HepG2 (cell line): Measurements from ENCODE around the gene MON1A. TPM values are rescaled to one million over a fixed set of nuclear protein-coding genes. Genes with fewer than 3 reads are reported as not detected.

ENCODE experiments used
- HNF4G ChIP-seq, 2 experiments: sonication (generic) in 1 of 2; formaldehyde crosslinking in 1 of 2; IDR thresholded peaks; 2 replicates each; pipeline versions ENCODE4 v1.4.0 to v1.6.1; 2011 to 2020; ENCODE audit warnings: borderline replicate concordance in 2 of 2, low read depth in 2 of 2, mild to moderate bottlenecking in 2 of 2, low read length in 1 of 2, missing genetic modification reagents in 1 of 2, moderate library complexity in 1 of 2
- KDM2A ChIP-seq: sonication (generic); formaldehyde crosslinking; IDR thresholded peaks from 2 replicates; pipeline ENCODE4 v1.4.0; 2020; ENCODE audit warnings: low read depth, missing genetic modification reagents, borderline replicate concordance
- MEIS1 ChIP-seq: sonication (generic); formaldehyde crosslinking; IDR thresholded peaks from 2 replicates; pipeline ENCODE4 v1.9.0; 2021; ENCODE audit warnings: mild to moderate bottlenecking, missing genetic modification reagents, moderate library complexity, borderline replicate concordance
- MTA1 ChIP-seq: sonication (generic); formaldehyde crosslinking; IDR thresholded peaks from 2 replicates; pipeline ENCODE4 v1.4.0; 2020; ENCODE audit warnings: missing genetic modification reagents, mild to moderate bottlenecking, borderline replicate concordance
- PBX3 ChIP-seq: sonication (generic); formaldehyde crosslinking; IDR thresholded peaks from 2 replicates; pipeline ENCODE4 v1.8.1; 2023; ENCODE audit warnings: missing genetic modification reagents, inconsistent platforms, borderline replicate concordance
- SAP130 ChIP-seq: IDR thresholded peaks from 2 replicates; pipeline ENCODE4 v1.6.1; 2016; ENCODE audit warnings: low read depth
- SNAI1 ChIP-seq: sonication (generic); formaldehyde crosslinking; IDR thresholded peaks from 2 replicates; pipeline ENCODE4 v1.5.0; 2020; ENCODE audit warnings: mild to moderate bottlenecking, missing genetic modification reagents, borderline replicate concordance
- THAP9 ChIP-seq: sonication (generic); formaldehyde crosslinking; IDR thresholded peaks from 2 replicates; pipeline ENCODE4; 2020; ENCODE audit warnings: missing genetic modification reagents, mild to moderate bottlenecking, borderline replicate concordance
- XRCC5 ChIP-seq: fragments of 200-400 bp; formaldehyde crosslinking; optimal IDR thresholded peaks from 2 replicates; pipeline ENCODE3; 2017; ENCODE audit warnings: mild to moderate bottlenecking, low read length
- ZNF552 ChIP-seq: sonication (generic); formaldehyde crosslinking; IDR thresholded peaks from 2 replicates; pipeline ENCODE4 v1.9.0; 2022; ENCODE audit warnings: missing genetic modification reagents, mild to moderate bottlenecking, borderline replicate concordance
- ZNF577 ChIP-seq: sonication (generic); formaldehyde crosslinking; IDR thresholded peaks from 2 replicates; pipeline ENCODE4 v1.4.0; 2020; ENCODE audit warnings: mild to moderate bottlenecking, low read depth, missing genetic modification reagents, borderline replicate concordance
- ZNF644 ChIP-seq: IDR thresholded peaks from 2 replicates; pipeline ENCODE4 v1.6.1; 2016; ENCODE audit warnings: low read depth
- ZNF784 ChIP-seq: sonication (generic); formaldehyde crosslinking; IDR thresholded peaks from 2 replicates; pipeline ENCODE4 v1.5.1; 2020; ENCODE audit warnings: missing genetic modification reagents, mild to moderate bottlenecking, borderline replicate concordance
- polyA plus RNA-seq, 8 experiments: library from polyadenylated mRNA; depleted of rRNA in 3 of 8; stranded (reverse) in 7 of 8; unstranded in 1 of 8; fragments of >200 nt; fragmentation: Illumina TruSeq in 4 of 8; extraction: Trizol in 4 of 8; gene quantifications; 2 replicates each; pipeline versions ENCODE4 v1.2.1 to v1.2.3, GENCODE V29; 2011 to 2016; ENCODE audit warnings: low read depth in 4 of 8, missing spikeins in 1 of 8, mixed read lengths in 1 of 8; ENCODE audit not compliant: insufficient read depth in 1 of 8
- total RNA-seq, 5 experiments: library from RNA; depleted of rRNA; stranded (reverse); fragments of >200 nt; fragmentation: Illumina TruSeq; extraction: Trizol; gene quantifications; 2 replicates each; pipeline ENCODE4 v1.2.3, GENCODE V29; 2016; ENCODE audit warnings: low read depth in 1 of 5
- TF ChIP-seq, protein P1 (sequence below): sonication (generic); IDR thresholded peaks from 2 replicates; pipeline ENCODE4 v1.6.1; 2016; ENCODE audit warnings: low read depth, borderline replicate concordance
- TF ChIP-seq, protein P2 (sequence below): sonication (generic); formaldehyde crosslinking; IDR thresholded peaks from 2 replicates; pipeline ENCODE4 v1.5.0; 2020; ENCODE audit warnings: missing genetic modification reagents
- TF ChIP-seq, protein P3 (sequence below): IDR thresholded peaks from 2 replicates; pipeline ENCODE4 v1.6.1; 2012; ENCODE audit warnings: inconsistent platforms
- TF ChIP-seq, protein P4 (sequence below): sonication (generic); formaldehyde crosslinking; IDR thresholded peaks from 2 replicates; pipeline ENCODE4 v1.4.0; 2020; ENCODE audit warnings: missing genetic modification reagents, borderline replicate concordance

The MON1A gene
- total and polyA plus RNA-seq, 2 of the 13 experiments (the other 11 are each of a cell fraction or from before 2014, with no cell fraction given) = 4.6 to 9.0 TPM

DNA sequence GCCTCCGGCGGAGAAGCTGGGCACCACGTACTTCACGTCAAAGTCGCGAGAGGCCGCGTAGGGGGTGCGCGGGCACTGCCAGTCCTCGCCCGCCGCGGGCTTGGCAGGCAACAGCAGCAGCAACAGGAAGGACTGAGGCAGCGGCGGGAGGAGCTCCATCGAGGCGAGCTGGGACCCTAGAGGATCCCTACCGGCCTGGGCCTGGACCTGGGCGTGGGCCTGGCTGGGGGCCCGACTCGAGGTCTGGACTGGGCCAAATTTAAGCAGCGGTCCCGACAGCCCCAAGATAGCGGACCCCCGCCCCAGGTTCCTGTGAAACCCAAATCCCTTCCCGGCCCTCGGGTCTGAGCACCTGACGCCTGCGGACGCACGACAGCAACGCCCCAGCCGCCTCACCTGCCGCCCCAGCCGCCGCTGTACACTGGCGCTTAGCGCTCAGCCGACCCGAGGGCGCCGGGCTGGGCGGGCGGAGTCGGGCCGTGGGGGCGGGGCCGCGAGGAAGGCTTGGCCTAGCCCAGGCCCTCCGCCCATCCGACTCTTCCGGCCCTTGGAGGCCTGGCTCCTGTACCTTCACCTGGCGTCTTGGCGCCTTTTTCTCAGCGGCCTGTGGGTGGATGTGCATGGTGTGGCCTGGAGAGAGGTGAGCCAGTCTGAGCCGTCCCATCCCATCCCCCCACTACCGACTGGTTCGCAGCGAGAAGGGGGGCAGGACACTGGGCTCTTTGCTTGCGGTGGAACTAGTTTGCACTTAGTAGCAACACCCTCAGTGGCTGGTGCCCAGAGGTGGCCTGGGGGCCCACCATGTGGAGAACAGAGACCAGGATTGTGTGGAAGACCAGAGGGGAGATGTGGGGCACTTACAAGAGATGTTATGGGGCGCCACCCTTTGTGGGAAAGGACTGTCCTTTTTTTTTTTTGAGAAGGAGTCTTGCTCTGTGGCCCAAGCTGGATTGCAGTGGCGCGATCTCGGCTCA lies 25.9 kb downstream of the MON1A start, which contains the start of gene MST1R (continued):
- TF ChIP-seq ZNF552 (no peak), KDM2A (CRISPR knock-in tag) (no peak), SAP130 (CRISPR knock-in tag) (peak; percentile 59; the same call in 1 of the 2 replicates), PBX3 (CRISPR knock-in tag) (no peak), MTA1 (CRISPR knock-in tag) (no peak), MEIS1 (CRISPR knock-in tag) (no peak), THAP9 (no peak), ZNF784 (CRISPR knock-in tag) (no peak), HNF4G (IDR thresholded peaks at IDR 0.05; ENCODE audit: borderline replicate concordance, low read depth, low read length) (no peak), HNF4G (CRISPR knock-in tag; IDR thresholded peaks at IDR 0.05; ENCODE audit: borderline replicate concordance, low read depth) (no peak), XRCC5 (no peak), ZNF644 (CRISPR knock-in tag) (no peak), ZNF577 (CRISPR knock-in tag) (no peak), SNAI1 (CRISPR knock-in tag) (no peak)
- TF ChIP-seq, protein P1, sequence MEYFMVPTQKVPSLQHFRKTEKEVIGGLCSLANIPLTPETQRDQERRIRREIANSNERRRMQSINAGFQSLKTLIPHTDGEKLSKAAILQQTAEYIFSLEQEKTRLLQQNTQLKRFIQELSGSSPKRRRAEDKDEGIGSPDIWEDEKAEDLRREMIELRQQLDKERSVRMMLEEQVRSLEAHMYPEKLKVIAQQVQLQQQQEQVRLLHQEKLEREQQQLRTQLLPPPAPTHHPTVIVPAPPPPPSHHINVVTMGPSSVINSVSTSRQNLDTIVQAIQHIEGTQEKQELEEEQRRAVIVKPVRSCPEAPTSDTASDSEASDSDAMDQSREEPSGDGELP = no peak
- TF ChIP-seq, protein P2, sequence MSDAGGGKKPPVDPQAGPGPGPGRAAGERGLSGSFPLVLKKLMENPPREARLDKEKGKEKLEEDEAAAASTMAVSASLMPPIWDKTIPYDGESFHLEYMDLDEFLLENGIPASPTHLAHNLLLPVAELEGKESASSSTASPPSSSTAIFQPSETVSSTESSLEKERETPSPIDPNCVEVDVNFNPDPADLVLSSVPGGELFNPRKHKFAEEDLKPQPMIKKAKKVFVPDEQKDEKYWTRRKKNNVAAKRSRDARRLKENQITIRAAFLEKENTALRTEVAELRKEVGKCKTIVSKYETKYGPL (CRISPR knock-in tag) = no peak
- TF ChIP-seq, protein P3, sequence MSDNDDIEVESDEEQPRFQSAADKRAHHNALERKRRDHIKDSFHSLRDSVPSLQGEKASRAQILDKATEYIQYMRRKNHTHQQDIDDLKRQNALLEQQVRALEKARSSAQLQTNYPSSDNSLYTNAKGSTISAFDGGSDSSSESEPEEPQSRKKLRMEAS = no peak
- TF ChIP-seq, protein P4, sequence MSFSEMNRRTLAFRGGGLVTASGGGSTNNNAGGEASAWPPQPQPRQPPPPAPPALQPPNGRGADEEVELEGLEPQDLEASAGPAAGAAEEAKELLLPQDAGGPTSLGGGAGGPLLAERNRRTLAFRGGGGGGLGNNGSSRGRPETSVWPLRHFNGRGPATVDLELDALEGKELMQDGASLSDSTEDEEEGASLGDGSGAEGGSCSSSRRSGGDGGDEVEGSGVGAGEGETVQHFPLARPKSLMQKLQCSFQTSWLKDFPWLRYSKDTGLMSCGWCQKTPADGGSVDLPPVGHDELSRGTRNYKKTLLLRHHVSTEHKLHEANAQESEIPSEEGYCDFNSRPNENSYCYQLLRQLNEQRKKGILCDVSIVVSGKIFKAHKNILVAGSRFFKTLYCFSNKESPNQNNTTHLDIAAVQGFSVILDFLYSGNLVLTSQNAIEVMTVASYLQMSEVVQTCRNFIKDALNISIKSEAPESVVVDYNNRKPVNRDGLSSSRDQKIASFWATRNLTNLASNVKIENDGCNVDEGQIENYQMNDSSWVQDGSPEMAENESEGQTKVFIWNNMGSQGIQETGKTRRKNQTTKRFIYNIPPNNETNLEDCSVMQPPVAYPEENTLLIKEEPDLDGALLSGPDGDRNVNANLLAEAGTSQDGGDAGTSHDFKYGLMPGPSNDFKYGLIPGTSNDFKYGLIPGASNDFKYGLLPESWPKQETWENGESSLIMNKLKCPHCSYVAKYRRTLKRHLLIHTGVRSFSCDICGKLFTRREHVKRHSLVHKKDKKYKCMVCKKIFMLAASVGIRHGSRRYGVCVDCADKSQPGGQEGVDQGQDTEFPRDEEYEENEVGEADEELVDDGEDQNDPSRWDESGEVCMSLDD (CRISPR knock-in tag) = no peak
